HEK293 (cell line): ENCODE data around the gene MBNL2.

Experiments
- CTCF ChIA-PET: fragments of 350-600 bp; formaldehyde crosslinking; extraction: SDS; loops from one replicate; lab custom pipeline; 2021; ENCODE audit warnings: antibody characterized with exemption; lab: Yijun Ruan, JAX
- POLR2A ChIA-PET: fragments of 300-600 bp; formaldehyde crosslinking; extraction: SDS; loops from one replicate; lab custom pipeline; 2020; ENCODE audit warnings: antibody characterized with exemption, inconsistent platforms; lab: Yijun Ruan, JAX
- H3K27ac ChIP-seq: fragments of 200-500 bp; sonication (Bioruptor generic); 2 replicates; pipeline ENCODE4 v1.5.1; 2014; ENCODE audit warnings: low read depth, low read length, control low read depth, inconsistent platforms; ENCODE audit errors: extremely low read depth
- H3K36me3 ChIP-seq, 2 experiments: fragments of 200-500 bp in 1 of 2; sonication (Bioruptor generic) in 1 of 2; 1 replicate in 1 of 2; 2 replicates in 1 of 2; pipeline ENCODE4 v1.5.1; 2014 to 2017; ENCODE audit warnings: inconsistent platforms in 2 of 2, low read length in 2 of 2; ENCODE audit not compliant: control insufficient read depth in 2 of 2, insufficient read depth in 1 of 2
- H3K4me1 ChIP-seq: fragments of 200-500 bp; sonication (Bioruptor generic); 2 replicates; pipeline ENCODE4 v1.5.1; 2014; ENCODE audit warnings: mild to moderate bottlenecking, low read length, inconsistent platforms; ENCODE audit not compliant: control insufficient read depth, insufficient read depth
- H3K4me3 ChIP-seq: 2 replicates; pipeline ENCODE4 v1.5.1; 2011; ENCODE audit warnings: low read depth, mild to moderate bottlenecking, control low read depth, low read length, moderate library complexity
- H3K9me3 ChIP-seq: fragments of 200-500 bp; sonication (Bioruptor generic); 2 replicates; pipeline ENCODE4 v1.5.1; 2014; ENCODE audit warnings: low read depth, low read length, inconsistent platforms; ENCODE audit not compliant: control insufficient read depth, insufficient read depth
- BCL6B ChIP-seq: fragments of 450-650 bp; formaldehyde crosslinking; IDR thresholded peaks from 2 replicates; pipeline ENCODE4 v1.5.1; 2017; ENCODE audit warnings: missing biosample characterization, missing genetic modification characterization
- GLIS1 ChIP-seq: fragments of 450-650 bp; formaldehyde crosslinking; IDR thresholded peaks from 2 replicates; pipeline ENCODE4 v1.5.1; 2016; ENCODE audit warnings: missing biosample characterization, missing genetic modification characterization
- HOXA7 ChIP-seq: sonication (generic); formaldehyde crosslinking; IDR thresholded peaks from 2 replicates; pipeline ENCODE4 v1.8.1; 2022; ENCODE audit warnings: missing genetic modification reagents, borderline replicate concordance
- IKZF3 ChIP-seq: fragments of 450-650 bp; IDR thresholded peaks from 2 replicates; pipeline ENCODE4 v1.5.0; 2018; ENCODE audit warnings: missing biosample characterization, mild to moderate bottlenecking, missing genetic modification characterization, moderate library complexity
- PRDM2 ChIP-seq: fragments of 450-650 bp; formaldehyde crosslinking; IDR thresholded peaks from 2 replicates; pipeline ENCODE4 v1.5.1; 2016; ENCODE audit warnings: missing biosample characterization, missing genetic modification characterization, borderline replicate concordance
- TRIM28 ChIP-seq: IDR thresholded peaks from 2 replicates; pipeline ENCODE4 v1.6.1; 2011; ENCODE audit warnings: low read length, control low read depth, borderline replicate concordance
- ZBTB26 ChIP-seq: fragments of 450-650 bp; formaldehyde crosslinking; optimal IDR thresholded peaks from 2 replicates; pipeline ENCODE3; 2016; ENCODE audit warnings: missing biosample characterization, mild to moderate bottlenecking, missing genetic modification characterization
- ZFP3 ChIP-seq: fragments of 450-650 bp; formaldehyde crosslinking; IDR thresholded peaks from 2 replicates; pipeline ENCODE4 v1.5.1; 2016; ENCODE audit warnings: low read depth, missing biosample characterization, missing genetic modification characterization
- ZFP37 ChIP-seq: fragments of 450-650 bp; formaldehyde crosslinking; IDR thresholded peaks from 2 replicates; pipeline ENCODE4 v1.5.1; 2016; ENCODE audit warnings: missing biosample characterization, missing genetic modification characterization
- ZNF133 ChIP-seq: fragments of 450-650 bp; formaldehyde crosslinking; IDR thresholded peaks from 2 replicates; pipeline ENCODE4 v1.5.1; 2016; ENCODE audit warnings: missing biosample characterization, missing genetic modification characterization
- ZNF202 ChIP-seq: fragments of 450-650 bp; formaldehyde crosslinking; IDR thresholded peaks from 2 replicates; pipeline ENCODE4 v1.5.1; 2016; ENCODE audit warnings: missing biosample characterization, missing genetic modification characterization, borderline replicate concordance
- ZNF239 ChIP-seq: fragments of 450-650 bp; formaldehyde crosslinking; IDR thresholded peaks from 2 replicates; pipeline ENCODE4 v1.5.1; 2016; ENCODE audit warnings: missing biosample characterization, missing genetic modification characterization
- ZNF274 ChIP-seq, 2 experiments: fragments of 200-500 bp in 1 of 2; fragments of 450-650 bp in 1 of 2; sonication (Bioruptor generic) in 1 of 2; formaldehyde crosslinking in 1 of 2; IDR thresholded peaks; 2 replicates each; pipeline versions ENCODE4 v1.5.1 to v1.6.1; 2014 to 2016; ENCODE audit warnings: borderline replicate concordance in 1 of 2, inconsistent platforms in 1 of 2, low read length in 1 of 2, missing biosample characterization in 1 of 2, missing genetic modification characterization in 1 of 2
- ZNF394 ChIP-seq: fragments of 450-650 bp; formaldehyde crosslinking; IDR thresholded peaks from 2 replicates; pipeline ENCODE4 v1.5.1; 2016; ENCODE audit warnings: missing biosample characterization, missing genetic modification characterization, mild to moderate bottlenecking, moderate library complexity, borderline replicate concordance
- ZNF549 ChIP-seq: fragments of 450-650 bp; IDR thresholded peaks from 2 replicates; pipeline ENCODE4 v1.5.1; 2018; ENCODE audit warnings: missing biosample characterization, missing genetic modification characterization, mild to moderate bottlenecking, inconsistent platforms, moderate library complexity
- ZNF600 ChIP-seq: fragments of 450-650 bp; formaldehyde crosslinking; IDR thresholded peaks from 2 replicates; pipeline ENCODE4 v1.5.1; 2016; ENCODE audit warnings: missing biosample characterization, missing genetic modification characterization
- ZNF610 ChIP-seq: fragments of 450-650 bp; formaldehyde crosslinking; IDR thresholded peaks from 2 replicates; pipeline ENCODE4 v1.5.1; 2016; ENCODE audit warnings: missing biosample characterization, missing genetic modification characterization, borderline replicate concordance
- ZNF791 ChIP-seq: fragments of 450-650 bp; formaldehyde crosslinking; IDR thresholded peaks from 2 replicates; pipeline ENCODE4 v1.5.1; 2016; ENCODE audit warnings: missing biosample characterization, missing genetic modification characterization
- ZNF830 ChIP-seq: fragments of 450-650 bp; IDR thresholded peaks from 2 replicates; pipeline ENCODE4 v1.5.0; 2018; ENCODE audit warnings: missing biosample characterization, missing genetic modification characterization, low read depth, mild to moderate bottlenecking, moderate library complexity
- TF ChIP-seq, protein P1 (sequence below): fragments of 450-650 bp; formaldehyde crosslinking; IDR thresholded peaks from 2 replicates; pipeline ENCODE4 v1.5.1; 2017; ENCODE audit warnings: missing biosample characterization, missing genetic modification characterization

MBNL2 gene

DNA sequence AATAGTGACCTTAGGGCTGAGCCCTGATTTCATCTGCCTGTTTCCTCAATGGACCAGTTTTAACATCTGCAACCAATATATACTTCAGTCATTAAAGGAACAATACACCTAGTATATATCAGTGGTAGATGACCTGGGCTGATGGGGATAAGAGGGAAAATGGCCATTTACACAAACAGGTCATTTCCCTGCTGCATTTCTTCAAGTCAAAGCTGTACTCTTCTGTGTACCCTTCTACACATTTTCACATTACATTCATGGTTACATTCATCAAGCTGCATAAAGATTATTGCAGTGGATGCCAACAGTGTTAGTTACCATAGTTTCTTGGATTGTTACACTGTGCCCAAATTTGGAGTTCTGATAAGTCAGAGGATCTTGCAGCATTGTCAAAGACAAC is 130.7 kb downstream of the MBNL2 start (continued):
- TF ChIP-seq ZFP3: no peak
- TF ChIP-seq ZNF133 (tag by site-specific recombination): no peak

GRCh38 chr13:97353927-97354675 is 132.0 kb downstream of the MBNL2 start:
- Histone ChIP-seq H3K36me3 (peaks cover 0 to 3% of the 10 kb centered on the region in 2 experiments; a peak in 1 of 3 replicates), H3K9me3 (no peaks in the 10 kb centered on the region), H3K4me1 (no peaks in the 10 kb centered on the region), H3K4me3 (no peak overlapping the region), H3K27ac (no peak overlapping the region)
- ChIA-PET POLR2A (no interaction called here), CTCF (interaction anchor here (1.2 kb wide), 1 partner anchor 244 kb away, joined by 3 read pairs; no protein-coding TSS in a partner anchor)
- TF ChIP-seq ZNF394 (tag by site-specific recombination): no peak
- no peak for TF ChIP-seq PRDM2
- TF ChIP-seq, protein P1, sequence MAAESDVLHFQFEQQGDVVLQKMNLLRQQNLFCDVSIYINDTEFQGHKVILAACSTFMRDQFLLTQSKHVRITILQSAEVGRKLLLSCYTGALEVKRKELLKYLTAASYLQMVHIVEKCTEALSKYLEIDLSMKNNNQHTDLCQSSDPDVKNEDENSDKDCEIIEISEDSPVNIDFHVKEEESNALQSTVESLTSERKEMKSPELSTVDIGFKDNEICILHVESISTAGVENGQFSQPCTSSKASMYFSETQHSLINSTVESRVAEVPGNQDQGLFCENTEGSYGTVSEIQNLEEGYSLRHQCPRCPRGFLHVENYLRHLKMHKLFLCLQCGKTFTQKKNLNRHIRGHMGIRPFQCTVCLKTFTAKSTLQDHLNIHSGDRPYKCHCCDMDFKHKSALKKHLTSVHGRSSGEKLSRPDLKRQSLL (tag by site-specific recombination): no peak
- TF ChIP-seq HOXA7 (CRISPR knock-in tag): no peak
- no peak for TF ChIP-seq ZNF791 (tag by site-specific recombination)
- TF ChIP-seq ZBTB26 (tag by site-specific recombination): no peak
- TF ChIP-seq ZNF830: no peak
- no peak for TF ChIP-seq ZNF610 (tag by site-specific recombination)
- no peak for TF ChIP-seq ZNF274 (IDR thresholded peaks at IDR 0.05; ENCODE audit: low read length)
- TF ChIP-seq ZNF274 (tag by site-specific recombination; IDR thresholded peaks at IDR 0.05; ENCODE audit: borderline replicate concordance): no peak
- no peak for TF ChIP-seq ZNF600 (tag by site-specific recombination)
- no peak for TF ChIP-seq BCL6B (tag by site-specific recombination)
- no peak for TF ChIP-seq ZNF202 (tag by site-specific recombination)
- no peak for TF ChIP-seq ZNF549 (tag by site-specific recombination)
- no peak for TF ChIP-seq ZNF239
- TF ChIP-seq TRIM28: no peak
- no peak for TF ChIP-seq ZFP37 (tag by site-specific recombination)
- no peak for TF ChIP-seq GLIS1 (tag by site-specific recombination)
- TF ChIP-seq IKZF3 (tag by site-specific recombination): no peak
